HG03097 (cell line): Measurements from ENCODE around the gene TNS3.
A peak's percentile ranks its signal among the peaks of the same experiment; 100 is the strongest.
"Not testable (repeated sequence)": the region's sequence is repeated elsewhere in the genome, so short reads cannot be mapped to it uniquely, and the experiment has no call there.

Experiments used
- ATAC-seq: cut with Tn5 transposase; IDR thresholded peaks from one replicate; pipeline ENCODE4 v1.9.1; 2021; ENCODE audit not compliant: unreplicated experiment, low FRiP score

Gene TNS3

DNA sequence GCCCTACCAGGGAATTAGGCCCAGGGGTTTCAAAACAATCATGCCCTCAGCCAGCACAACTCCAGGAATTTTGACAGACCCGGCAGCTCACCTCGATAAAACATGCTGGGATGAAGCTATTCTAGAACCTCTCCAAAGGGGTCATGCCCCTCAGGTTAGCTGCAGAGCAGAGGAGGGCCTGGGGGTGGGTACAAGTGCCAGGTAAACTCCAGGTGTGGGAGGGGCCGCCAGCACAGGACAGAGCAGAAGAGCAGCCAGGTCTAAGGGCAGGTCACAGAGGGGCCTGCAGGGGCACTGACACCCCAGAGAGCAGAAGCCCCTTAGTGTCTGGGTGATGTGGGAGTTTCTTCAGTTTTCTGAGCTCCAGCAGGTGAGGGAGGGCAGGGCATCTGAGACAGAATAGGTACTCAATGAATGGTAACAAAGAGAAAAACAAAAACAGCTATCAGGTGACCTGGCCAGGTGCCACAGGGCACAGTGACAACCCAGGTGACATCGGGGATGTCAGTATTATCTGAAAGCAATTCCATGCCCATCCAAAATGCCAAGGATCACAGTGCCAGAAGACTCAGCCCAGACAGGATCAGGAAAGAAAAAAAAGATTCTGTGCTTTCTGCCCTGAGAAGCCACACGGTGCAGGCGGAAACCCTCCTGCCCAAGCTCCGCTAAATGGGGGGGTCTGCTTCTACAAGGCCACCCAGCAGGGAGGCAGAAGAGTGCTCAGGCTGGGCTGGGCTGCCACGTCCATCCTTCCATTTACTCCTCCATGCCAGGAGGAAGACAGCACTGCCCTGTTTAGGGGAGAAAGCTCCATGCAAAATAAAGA lies 104.5 kb downstream of the TNS3 start:
- ATAC-seq, result no peak

DNA sequence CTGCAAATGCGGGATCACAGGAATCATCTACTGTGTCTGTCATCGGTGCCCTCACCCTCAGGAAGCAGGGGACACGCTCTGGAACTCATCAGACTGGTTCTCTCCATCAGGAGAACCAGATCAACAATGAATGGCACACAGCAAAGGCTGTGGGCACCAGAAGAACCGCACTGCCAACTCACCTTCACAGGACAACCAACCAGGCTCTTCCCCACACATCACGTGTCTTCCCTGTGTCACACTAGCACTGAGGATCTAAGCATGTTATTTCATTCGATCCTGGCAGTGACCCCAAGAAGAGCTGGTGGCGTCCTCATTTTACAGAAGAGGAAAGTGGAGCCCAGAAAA lies 106.1 kb downstream of the TNS3 start:
- no peak for ATAC-seq

DNA sequence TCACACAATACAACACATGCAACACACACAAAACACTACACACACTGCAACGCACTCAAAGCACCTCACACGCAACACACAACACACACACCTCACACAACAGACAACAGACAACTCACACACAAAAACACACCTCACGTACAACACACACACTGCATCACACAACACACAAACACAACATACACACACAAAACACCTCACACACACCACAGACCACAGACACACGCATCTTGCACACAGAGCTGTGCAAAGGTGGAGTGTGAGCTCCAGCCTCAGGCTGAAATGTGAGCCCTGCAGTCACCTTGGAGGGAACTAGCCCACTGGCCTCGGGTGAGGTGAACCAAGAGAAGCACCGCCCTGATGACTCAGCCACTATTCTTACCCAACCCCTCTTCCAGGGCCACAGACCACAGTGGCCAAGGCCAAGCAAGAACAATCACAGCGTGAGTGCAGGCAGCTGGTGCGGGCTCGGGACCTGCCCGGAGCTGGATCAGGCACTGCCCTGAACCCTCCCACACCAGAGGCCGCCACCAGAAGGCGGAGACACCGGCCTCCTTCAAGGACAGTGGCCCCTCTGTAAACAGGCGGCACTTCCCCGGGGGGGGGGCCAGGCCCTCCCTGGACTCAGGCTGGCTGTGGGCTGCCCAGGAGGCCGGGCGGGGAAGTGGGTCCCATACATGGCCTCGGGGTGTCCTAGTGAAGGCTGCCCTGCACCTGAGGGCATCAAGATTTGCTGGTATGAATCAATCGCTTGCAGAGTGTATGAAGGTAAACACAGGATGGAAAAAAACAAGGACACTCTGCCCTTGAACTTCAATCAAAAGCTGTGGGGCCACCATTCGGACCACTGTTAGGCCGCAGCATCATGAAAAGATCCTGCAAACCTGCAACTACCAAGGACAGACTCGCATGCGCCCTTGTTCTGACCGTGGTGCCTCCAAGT lies 106.7 kb downstream of the TNS3 start:
- ATAC-seq, result peak; percentile 56

DNA sequence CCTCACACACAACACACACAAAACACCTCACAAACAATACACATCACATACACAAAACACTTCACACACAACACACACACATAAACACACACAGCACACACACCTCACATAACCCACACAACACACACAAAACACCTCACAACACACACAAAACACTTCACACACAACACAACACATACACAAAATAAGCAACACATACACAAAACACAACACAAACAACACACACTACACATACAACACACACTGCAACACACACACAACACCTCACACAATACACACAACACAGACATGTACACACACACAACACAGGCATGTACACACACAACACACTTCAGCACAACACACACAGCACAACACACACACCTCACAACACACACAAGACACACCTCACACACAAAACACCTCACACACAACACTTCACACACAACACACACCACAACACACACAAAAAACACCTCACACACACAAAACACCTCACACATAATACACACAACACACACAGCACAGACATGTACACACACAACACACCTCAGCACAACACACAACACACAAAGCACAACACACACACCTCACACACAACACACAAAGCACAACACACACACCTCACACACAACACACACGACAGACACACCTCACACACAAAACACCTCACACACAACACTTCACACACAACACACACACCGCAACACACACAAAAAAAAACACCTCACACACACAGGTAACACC lies 107.5 kb downstream of the TNS3 start:
- ATAC-seq, result no peak

DNA sequence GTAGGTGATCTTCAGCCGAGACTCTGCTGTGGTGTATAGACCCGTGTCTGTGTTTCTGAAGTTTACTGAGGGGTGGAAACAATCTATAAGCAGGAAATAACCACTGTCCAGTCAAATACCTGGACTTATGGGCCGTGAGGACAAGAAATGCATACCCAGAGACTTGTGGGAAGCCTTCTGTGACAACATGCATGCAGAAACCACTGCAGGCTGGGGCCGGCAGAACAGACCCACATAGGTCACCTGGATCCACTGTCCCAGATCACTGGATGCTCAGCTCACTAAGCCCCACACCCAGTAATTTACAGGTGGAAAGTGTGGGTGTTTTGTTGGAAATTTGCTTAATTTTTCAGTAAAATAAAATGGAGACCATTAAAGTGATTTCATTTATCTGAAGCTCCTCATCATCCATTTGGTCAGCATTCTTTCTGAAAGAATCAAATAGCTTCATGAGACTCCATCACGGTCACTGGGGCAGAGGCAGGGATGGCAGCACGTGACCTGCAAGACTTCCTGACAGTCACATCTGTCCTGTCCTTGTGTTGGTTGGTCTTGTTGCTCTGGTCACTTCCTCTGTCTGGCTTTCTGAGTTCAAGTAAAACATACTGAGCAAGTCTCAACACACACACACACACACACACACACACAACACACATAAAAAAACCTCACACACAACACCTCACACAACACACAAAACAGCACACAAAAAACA lies 108.3 kb downstream of the TNS3 start:
- ATAC-seq, result no peak

DNA sequence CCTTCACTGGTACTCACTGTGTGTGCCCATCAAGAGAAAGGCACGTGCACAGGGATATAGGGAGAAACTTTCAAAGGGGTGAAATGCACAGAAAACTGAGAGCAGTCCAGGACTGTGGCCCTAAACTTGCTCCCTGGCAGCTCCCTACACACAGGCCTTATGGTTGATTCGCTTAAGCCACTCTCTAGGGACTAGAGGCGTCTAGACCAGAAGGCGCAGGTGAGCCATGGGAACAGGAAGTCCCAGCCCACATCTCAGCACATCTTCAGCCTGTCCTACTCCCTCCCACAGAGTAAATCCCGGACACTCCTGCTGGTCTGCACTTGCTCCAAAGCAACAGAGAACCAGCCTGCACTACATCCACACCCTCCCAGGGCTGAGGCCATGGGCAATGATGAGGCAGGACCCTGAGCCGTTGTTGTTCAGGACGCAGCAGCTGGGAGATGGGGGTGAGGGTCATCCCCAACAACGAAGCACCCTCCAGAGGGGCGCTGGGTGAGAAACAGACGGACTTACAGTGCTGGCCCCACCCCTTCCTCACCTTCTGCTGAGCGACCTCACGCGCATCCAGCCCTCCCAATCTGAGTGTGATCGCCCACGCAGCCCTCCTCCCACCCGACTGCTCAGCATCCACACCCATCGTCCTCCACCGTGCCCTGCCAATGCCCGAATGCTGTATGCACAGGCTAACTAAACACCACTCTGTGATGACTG lies 109.3 kb downstream of the TNS3 start:
- no peak for ATAC-seq

DNA sequence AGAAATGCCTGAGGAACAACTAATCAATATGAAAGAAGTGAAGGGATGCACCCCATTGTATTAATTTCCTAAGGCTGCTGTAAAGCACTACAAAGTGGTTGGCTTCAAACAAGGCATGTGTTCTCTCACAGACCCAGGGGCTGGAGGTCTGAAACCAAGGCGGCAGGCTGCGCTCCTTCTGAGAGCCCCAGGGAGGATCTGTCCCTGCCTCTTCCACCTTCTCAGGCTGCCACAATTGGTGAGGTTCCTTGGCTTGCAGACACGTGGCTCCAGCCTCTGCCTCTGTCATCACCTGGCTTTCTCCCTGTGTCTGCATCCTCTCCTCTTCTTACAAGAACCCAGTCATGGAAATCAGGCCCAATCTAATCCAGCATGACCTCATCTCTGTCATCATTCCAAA lies 110.1 kb downstream of the TNS3 start:
- ATAC-seq, result no peak

DNA sequence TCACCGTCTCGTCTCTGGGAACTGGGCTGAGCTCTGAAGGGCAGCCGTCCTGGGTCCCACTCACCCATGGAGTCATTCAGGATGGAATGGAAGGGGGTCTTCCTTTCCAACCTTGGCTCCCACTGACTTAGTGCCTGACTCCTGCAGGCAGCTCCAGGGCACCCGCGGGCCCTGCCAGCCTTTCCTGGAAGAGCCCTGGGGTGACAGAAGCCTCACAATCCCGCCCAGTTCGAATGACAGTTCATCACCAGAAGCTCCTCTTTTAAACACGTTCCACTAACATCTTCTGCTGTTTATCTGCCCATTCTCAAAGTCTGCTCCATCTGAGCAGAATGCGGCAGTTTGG lies 110.6 kb downstream of the TNS3 start:
- ATAC-seq, result no peak

DNA sequence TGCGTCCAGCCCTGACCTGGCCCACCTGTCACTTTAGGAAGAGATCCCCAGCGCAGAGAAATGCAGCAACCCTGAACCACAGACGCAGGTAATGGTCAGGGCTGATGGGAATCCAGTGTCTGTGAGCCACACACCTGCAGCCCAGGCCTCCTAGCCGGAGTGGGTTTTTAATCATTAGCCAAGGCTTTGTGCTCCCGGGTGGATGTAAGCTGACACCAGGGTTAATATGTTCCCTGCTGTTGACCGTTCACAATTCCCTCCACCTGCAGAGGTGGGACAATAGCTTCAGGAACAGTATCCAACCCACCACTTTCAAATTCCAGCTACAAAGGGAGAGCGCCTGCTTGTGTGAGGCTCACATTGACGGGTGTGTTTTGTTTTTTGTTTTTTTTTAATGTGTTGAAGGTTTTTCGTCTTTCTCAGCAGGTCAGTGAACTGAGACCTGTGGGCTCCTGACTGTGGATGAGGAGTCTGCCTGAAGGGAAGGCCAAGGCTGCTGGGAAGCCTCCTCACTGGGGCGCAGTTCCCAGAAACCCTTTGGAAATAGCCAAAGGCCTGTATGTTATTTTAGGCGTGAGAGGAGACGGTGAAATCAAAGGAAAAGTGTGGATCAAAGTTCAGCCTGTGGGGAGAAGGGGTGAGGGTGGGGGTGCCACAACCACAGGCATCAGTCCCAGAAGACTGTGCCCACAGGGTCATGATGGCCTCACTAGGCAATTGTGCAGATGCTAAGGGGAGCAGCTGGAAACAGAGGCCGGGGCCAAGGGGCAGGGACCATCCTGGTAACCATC lies 111.1 kb downstream of the TNS3 start:
- no peak for ATAC-seq

DNA sequence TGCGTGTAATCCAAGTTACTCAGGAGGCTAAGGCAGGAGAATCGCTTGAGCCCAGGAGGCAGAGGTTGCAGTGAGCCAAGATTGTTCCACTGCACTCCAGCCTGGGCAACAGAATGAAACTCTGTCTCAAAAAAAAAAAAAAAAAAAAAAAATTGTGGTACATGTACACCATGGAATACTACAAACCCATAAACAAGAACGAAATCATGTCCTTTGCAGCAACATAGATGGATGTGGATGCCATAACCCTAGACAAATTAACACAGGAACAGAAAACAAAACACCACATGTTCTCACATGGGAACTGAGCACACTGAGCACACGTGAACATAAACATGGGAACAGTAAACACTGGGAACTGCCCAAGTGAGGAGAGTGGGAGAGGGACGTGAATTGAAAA lies 112.1 kb downstream of the TNS3 start:
- ATAC-seq, result not testable (repeated sequence)

DNA sequence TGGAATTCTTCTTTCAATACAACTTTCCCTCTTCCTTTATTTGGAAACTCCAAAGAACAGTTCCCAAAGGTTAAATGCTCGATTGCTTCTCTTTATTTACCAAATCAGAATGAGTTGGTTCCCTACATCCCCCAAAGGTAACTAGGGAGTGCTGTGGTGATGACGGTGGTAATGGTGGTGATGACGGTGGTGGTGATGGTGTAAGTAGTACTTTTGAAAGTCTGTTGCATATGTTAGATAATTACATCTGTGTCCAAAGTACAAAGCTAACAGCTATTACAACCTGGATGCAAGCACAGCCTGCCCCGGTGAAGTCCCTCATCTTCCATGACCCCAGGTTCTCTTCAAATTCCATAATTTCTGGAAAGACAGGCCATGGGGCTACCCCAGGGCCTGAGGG lies 115.1 kb downstream of the TNS3 start:
- ATAC-seq, result no peak

DNA sequence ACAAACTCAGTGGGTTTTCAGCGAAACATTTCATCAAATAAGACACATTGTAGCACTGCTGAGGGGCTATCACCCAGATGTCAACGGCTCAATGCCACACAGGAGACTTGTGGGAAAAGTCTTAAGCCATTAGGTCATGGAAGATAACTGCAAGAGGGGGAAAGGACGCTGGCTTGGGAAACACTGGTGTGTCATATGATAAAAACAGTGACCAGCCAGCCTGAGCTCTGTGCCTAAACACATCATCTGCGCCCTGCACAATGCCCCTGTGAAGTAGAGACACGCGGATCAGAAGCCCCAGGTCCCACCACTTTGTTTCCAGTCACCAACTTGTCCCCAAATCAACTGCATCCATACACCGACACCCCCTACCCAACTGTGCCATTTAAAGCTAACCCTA lies 116.7 kb downstream of the TNS3 start:
- no peak for ATAC-seq

DNA sequence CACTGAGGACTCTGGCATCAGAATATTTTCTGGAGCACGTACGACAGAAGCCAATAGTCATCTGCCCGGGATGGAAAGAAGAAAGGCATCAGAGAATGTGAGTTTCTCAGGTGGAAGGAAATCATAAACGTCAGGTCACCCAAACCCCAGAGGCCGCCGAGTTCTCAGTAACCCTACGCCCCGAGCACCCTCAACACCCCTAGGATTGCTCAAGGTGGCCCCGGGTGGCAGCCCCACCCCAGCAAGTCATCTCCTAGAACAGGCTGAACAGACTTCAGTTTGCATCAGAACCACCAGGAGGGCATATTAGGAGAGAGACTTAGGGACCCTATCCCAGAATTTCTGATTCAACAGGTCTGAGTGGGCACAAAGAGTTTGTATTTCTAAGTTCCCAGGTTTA lies 117.6 kb downstream of the TNS3 start:
- no peak for ATAC-seq

DNA sequence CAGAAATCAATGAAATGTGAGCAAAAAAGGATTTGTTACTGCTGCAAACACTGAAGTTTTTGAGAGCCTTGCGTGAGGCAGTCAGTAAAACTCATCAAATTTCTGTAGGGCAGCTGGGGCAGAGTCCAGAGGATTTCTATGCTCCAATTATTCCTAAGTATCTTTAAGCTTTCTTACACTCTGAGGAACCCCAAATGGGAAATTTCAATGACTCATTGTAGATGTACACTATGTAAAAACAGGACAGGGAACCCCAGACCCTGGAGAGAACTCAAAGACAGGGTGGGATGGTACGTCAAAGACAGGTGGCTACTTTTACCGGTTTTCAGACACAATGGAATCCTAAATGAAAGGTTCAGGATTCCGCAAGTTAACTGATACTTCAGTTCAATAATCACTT lies 120.2 kb downstream of the TNS3 start:
- ATAC-seq, result no peak

DNA sequence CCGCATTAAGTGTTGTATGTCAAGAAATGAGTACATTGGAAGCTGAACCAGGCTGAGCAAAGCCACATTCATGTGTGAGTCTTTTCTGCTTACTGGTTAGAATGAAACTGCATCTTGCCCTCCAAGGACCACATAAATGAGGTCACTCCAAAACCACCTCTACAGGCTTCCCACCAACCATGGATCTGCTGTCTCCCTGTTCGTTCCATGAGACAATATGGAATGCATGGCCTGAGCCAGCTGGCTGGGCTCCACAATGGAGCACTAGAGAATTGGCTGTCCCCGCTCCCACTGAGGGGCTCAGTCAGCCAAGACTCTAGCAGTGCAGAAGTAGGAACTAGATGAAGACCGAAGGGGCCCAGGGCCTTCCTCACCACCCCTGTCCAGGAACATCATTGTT lies 120.8 kb downstream of the TNS3 start:
- no peak for ATAC-seq

DNA sequence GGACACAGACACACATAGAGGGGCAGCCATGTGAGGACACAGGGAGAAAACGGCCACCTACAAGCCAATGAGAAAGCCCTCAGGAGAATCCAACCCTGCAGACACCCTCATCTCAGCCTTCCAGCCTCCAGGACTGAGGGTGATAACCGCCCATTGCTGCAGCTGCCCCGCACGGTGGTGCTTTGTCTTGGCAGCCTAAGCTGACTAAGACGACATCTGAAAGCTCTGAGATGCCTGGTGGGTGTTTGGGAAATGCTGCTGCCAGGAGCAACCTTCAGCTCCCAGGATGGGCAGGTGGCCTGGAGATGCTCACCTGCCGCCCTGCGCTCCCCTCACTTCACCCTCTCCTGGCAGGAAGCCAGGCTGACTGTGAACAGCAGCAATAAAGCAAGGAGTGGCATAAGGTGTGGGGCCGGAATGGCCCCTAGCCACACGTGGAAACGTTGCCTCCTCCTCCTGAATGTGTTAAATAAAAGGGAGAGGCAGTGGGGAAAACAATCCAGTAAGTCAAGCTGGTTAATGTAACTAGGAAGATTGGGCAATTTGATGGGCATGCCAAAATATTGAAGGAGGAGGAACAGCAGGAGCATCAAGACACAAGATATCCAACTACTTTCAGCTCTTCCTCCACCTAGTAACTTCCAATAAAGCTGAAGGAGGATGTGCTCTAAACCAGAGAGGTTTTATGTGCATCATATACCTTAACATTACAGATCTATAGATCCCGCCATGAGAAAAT lies 121.5 kb downstream of the TNS3 start:
- ATAC-seq, result no peak

DNA sequence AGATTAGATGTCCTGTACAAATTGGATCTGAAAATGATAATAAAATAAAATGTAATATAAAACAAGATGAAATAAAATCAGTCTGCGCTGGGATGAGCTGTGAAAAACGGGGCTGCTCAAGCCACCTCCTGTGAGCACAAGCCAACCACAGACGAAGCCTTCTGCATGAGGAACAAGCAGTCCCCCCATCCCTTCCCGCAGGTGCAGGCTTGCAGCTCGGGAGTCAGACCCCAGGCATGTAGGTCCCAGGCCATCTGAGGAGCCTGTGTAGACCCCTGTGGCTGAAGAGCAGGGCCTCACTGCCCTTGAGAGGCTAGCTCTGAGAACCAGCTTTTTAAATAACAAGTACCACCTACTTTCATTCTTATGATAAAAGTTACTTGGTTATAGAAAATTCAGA lies 123.4 kb downstream of the TNS3 start:
- ATAC-seq, result no peak

DNA sequence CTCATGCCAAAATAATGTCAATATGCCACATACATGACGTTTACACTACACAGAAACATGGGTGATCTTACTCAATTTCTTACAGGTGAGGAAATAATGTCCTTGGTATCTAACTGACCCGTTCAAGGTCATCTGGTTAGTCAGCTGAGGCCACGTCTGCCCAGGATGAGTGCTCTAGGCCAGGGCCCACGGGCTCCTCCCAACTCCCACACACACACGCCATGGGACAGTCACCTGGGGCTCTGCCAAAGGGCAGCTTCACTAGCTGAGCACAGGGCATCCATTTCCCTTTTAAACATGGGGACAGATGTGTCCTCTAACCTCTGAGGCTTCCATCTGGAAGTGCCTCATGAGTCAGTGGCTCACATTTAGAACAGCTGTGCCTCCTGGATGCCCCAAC lies 123.9 kb downstream of the TNS3 start:
- no peak for ATAC-seq
